Measurements from ENCODE around the gene GINS3.
A peak's percentile ranks its signal among the peaks of the same experiment; 100 is the strongest.
"Not testable (repeated sequence)": the region's sequence is repeated elsewhere in the genome, so short reads cannot be mapped to it uniquely, and the experiment has no call there.

The GINS3 gene

GRCh38 chr16:58393138-58393504 is 850 bp downstream of the GINS3 start:
- no peak for DNase-seq

DNA sequence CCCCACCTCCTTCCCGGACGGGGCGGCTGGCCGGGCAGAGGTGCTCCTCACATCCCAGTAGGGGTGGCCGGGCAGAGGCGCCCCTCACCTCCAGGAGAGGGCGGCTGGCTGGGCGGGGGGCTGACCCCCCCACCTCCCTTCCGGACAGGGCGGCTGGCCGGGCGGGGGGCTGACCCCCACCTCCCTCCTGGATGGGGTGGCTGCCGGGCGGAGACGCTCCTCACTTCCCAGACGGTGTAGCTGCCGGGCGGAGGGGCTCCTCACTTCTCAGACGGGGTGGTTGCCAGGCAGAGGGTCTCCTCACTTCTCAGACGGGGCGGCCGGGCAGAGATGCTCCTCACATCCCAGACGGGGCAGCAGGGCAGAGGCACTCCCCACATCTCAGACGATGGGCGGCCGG is 4.6 kb downstream of the GINS3 start:
- not testable (repeated sequence) for DNase-seq

- no peak for DNase-seq
Measured at GRCh38 chr16:58399718-58400633, 7.7 kb downstream of the GINS3 start.

DNA sequence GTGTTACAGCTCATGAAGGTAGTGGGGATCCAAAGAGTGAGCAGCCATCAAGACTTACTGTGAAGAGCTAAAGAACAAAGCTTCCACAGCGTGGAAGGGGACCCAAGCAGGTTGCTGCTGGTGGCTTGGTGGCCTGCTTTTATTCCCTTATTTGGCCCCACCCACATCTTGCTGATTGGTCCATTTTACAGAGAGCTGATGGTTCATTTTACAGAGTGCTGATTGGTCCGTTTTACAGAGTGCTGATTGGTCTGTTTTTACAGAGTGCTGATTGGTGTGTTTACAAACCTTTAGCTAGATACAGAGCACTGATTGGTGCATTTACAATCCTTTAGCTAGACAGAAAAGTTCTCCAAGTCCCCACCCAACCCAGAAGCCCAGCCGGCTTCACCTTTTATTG is 9.0 kb downstream of the GINS3 start:
- not testable (repeated sequence) for DNase-seq

DNA sequence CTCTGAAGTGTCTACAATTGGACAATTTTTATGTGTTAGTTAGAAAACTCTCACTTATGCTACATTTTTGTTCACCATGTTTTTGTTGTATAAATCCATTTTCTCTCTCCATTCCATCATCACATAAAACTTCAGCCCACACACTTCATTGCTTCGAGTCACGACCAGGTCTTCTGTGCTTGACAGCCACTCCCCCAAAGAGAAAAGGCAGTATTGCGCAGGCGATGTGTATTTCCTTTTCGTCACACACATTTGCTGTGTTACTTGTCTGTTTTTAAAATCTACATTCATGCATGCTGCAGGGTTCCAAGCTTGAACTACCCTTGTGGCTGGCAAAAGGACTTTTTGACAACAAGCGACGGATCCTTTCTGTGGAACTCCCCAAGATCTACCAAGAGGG is 10.5 kb downstream of the GINS3 start:
- no peak for DNase-seq

- DNase-seq: no peak
Measured at GRCh38 chr16:58409316-58409973, 17.2 kb downstream of the GINS3 start.

DNA sequence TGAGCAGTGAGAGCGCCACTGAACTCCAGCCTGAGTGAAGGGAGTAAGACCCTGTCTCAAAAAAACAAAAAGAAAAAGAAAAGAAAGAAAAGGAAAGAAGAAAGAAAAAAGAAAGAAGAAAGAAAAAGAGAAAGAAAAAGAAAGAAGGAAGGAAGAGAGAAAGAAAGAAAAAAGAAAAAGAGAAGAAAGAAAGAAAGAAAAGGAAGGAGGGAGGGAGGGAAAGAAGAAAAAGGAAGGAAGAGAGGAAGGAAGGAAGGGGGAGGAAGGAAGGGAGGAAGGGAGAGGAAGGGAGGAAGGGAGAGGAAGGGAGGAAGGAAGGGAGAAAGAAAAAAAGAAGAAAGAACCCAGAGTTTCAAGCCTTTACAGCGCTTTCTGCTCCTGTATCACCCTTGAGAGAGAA is 19.1 kb downstream of the GINS3 start:
- no peak for DNase-seq

GRCh38 chr16:58411736-58412614 is 19.7 kb downstream of the GINS3 start:
- no peak for DNase-seq

- not testable (repeated sequence) for DNase-seq
Measured at GRCh38 chr16:58412615-58412970, 20.3 kb downstream of the GINS3 start.

DNA sequence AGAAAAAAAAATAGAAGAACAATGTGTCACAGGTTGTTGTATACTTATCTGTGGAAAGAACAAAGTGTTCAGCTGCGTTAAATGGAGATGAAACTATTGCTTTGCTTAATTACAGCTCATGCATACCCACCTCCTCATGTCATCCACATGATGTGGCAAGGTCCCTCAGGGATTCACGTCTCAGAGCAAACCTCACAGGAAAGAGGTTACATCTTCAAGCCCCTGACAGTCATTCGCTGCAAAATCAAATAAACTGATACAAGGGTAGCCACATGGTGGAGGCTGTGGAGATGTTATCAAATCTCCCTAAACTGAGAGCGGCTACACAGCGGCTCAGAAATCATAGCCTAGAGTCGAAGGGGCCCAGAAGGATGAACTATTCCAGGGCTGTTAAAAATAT is 21.1 kb downstream of the GINS3 start:
- DNase-seq: no peak

GRCh38 chr16:58415003-58415402 is 22.7 kb downstream of the GINS3 start:
- no peak for DNase-seq

DNA sequence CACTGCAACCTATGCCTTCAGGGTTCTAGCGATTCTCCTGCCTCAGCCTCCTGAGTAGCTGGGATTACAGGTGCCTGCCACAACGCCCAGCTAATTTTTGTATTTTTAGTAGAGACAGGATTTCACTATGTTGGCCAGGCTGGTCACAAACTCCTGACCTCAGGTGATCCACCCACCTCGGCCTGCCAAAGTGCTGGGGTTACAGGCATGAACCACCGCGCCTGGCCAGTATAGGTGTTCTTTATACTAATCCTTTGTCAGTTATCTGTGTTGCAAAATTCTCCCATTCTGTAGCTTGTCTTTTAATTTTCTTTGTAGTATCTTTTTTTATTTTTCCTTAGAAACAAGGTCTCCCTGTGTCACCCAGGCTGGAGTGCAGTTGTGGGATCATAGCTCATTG is 23.7 kb downstream of the GINS3 start:
- not testable (repeated sequence) for DNase-seq

DNA sequence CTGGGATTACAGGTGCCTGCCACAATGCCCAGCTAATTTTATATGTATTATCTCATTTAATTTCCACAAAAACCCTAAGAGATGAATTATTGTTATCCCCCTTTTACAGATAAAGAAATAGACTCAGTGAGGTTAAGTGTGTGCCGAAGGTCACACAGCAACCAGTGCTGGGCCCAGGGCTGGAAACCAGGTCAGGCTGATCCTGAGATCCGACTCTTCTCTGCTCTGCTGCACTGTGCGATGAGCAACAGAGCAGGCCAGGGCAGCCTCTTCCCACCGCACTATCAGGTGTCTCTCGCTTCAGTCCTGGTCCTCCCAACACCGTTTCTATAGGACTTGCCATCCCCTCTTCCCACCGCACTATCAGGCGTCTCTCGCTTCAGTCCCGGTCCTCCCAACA is 24.8 kb downstream of the GINS3 start:
- no peak for DNase-seq

GRCh38 chr16:58417600-58417999 is 25.3 kb downstream of the GINS3 start:
- no peak for DNase-seq

GRCh38 chr16:58418026-58418425 is 25.8 kb downstream of the GINS3 start:
- DNase-seq: no peak

GRCh38 chr16:58418601-58419000 is 26.3 kb downstream of the GINS3 start:
- no peak for DNase-seq

DNA sequence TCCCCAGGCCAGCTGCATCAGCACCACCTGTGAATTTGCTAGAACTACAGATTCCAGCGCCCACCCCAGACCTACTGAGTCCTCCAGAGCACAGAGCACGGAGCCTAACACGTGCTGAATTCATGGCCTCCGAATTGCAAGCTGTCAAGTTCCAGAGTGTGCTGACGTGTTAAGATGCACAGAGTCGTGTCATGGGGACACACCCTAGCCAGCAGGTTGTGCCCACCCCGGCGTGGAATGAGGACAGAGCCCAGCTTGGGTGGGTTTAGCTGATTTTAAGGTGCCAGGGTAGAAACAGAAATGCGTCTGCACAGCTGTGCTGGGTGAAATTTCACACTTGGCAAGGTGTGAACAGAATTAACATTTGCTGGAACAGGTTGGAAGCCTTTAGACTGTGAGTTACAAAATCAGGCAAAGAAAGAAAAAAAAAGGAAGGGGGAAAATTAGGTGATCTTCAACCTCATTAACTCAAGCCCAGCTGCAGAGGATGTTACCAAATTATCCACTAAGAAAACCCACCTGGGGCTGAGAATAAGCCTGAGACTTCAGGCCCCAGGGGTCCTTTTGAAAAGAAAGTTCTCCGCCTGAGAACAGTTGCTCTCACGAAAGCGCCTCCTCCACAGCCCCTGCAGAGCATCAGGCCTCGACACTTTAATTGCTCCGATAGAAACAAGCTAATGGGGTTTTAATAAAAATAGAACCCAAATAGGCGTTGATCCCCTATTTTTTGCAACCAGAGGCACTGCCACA is 27.1 kb downstream of the GINS3 start:
- DNase-seq: no peak

- no peak for DNase-seq
Measured at GRCh38 chr16:58421059-58421458, 28.8 kb downstream of the GINS3 start.

- DNase-seq: no peak
Measured at GRCh38 chr16:58421529-58421928, 29.3 kb downstream of the GINS3 start.

DNA sequence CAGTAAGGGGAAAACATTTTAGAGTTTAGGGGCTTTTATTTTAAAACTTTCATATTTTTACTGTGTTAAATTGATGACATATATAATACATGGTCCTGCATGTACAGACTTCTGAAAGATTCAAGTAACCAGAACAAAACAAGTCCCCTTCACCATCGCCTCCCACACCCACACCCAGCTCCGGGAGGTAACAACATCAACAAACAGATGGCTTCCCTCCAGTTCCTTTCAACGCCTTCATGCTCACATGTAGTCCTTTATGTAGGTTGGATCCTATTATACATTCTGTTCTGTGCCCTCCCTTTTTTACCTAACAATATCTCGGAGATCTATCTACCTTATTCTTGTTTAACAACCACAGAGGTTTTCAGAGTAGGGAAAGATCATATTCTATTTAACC is 30.5 kb downstream of the GINS3 start:
- DNase-seq: no peak

DNA sequence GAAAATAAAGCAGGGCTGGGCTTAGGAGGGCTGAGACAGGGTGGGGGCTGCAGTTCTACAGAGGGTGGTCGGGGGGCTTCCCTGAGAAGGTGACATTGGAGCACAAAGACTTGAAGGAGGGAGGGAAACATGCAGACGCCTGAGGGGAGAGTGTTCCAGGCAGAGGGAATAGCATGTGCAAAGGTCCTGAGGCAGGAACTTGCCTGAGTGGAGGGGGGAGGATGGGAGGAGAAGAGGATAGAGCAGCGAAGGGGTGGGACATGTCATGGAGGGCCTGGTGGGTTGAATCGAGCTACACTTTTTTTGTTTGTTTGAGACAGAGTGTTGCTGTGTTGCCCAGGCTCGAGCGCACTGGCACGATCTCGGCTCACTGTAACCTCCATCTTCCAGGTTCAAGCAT is 33.0 kb downstream of the GINS3 start:
- no peak for DNase-seq

DNA sequence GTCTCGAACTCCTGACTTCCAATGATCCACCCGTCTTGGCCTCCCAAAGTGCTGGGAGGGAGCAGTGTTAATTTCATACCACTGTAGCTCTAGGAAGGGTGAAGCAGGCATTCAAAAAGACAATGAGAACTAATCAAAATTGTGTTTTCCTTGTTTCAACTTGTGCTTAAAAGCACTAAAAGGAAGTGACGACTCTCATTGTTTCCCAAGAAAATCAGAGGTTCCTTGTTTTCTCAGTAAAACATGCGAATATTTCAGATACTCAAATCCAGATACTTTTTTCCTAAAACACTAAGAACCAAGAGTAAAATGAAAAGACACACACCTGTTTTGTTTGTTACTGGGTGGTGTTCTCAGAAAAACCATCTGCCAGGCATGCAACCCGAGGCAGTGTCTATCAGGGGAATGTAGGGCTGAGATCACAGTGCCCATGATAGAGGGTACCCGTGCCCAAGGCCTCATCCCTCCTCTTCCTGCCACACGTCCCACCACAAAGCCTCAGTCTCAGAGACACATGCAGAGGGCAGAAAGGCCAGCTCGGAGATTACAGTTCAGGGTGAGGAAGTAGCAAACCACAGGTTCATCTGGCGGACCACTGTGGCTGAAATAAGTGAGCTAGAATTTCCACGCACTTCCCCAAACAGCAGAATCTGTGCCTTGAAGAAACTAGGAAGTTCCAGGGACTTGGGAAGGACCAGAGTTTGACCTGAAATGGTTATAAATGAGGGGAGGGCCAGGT is 33.7 kb downstream of the GINS3 start:
- peak; percentile 87 to 91 for DNase-seq

Data from AML-193 (cell line).